PFSK-1 (cell line): ENCODE measurements around the gene CLCA1.

Experiments
- REST ChIP-seq, 2 experiments: IDR thresholded peaks; 2 replicates each; pipeline versions ENCODE4 v1.6.1 to v1.8.0; 2011 to 2012; ENCODE audit warnings: low read depth in 2 of 2, low read length in 2 of 2, control low read depth in 1 of 2, inconsistent platforms in 1 of 2, mild to moderate bottlenecking in 1 of 2, moderate library complexity in 1 of 2; ENCODE audit not compliant: insufficient read depth in 1 of 2
- SIN3A ChIP-seq: IDR thresholded peaks from 2 replicates; pipeline ENCODE4 v1.6.1; 2012; ENCODE audit warnings: mild to moderate bottlenecking, low read length, moderate library complexity, borderline replicate concordance; ENCODE audit not compliant: insufficient read depth
- TAF1 ChIP-seq: IDR thresholded peaks from 2 replicates; pipeline ENCODE4 v1.6.1; 2012; ENCODE audit warnings: low read length, control low read depth, borderline replicate concordance; ENCODE audit not compliant: insufficient read depth

GRCh38 chr1:86515597-86515996, 46.9 kb downstream of the CLCA1 start:
- TF ChIP-seq TAF1 (no peak), REST (IDR thresholded peaks at IDR 0.05; ENCODE audit: insufficient read depth in 1 of 2, low read depth in 2 of 2, low read length in 2 of 2) (no peak), SIN3A (no peak)
